GM19240 (cell line): ENCODE results near the gene S100A11.

ENCODE experiments used
- DNase-seq: peaks from one replicate; pipeline ENCODE4 v3.0.0; 2011; ENCODE audit warnings: low spot score; ENCODE audit not compliant: insufficient read length

S100A11 gene

DNA sequence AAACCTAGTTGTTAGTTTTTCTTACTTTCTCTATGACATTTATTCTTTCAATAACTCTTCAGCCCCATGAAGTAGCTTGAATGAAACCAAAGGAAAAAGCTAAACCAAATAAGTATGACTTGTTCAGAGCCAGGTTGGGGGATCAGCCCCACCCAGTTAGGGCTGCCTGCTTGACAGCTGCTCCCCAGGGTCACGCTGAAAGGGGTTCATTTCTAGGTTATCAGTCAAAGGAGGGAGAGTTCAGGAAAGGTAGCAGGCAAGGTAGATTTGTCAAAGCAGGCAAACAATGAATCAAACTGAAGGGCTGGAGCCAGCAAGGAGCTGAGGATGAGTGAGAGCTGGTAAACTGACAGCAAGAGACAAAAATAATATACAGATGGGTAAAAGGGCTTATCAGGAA lies 3.1 kb upstream of the S100A11 start:
- no peak for DNase-seq

DNA sequence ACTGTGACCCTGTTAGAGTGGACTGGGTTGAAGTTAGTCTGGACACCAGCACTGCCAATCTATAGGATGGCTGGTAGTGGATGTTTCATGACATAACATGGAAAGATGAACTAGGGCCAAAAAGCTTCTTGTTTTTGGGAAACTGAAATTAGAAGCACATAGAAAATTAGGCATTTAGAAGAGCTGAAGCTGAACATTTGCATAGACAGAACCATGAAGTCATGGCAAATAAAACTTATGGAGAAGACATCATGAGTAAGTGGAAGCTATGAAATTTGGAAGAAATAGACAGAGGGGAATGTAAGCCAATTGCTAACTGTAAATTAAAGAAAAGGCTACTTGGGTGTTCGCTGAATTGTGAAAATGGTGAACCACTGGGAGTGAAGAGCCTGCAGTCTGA lies 2.7 kb upstream of the S100A11 start:
- DNase-seq = no peak

DNA sequence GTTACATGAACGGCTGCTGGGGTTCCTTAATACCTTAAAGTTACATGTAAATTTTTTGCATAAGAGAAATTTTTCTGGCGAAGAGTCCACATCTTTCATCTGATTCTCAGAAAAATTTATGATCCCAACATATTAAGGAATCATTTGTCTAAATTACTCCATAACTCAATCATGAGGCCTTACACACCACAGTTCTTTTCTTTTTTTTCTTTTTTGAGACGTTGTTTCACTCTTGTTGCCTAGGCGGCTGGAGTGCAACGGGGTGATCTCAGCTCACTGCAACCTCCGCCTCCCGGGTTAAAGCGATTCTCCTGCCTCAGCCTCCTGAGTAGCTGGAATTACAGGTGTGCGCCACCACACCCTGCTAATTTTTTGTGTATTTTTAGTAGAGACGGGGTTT lies 2.1 kb upstream of the S100A11 start:
- no peak for DNase-seq

DNA sequence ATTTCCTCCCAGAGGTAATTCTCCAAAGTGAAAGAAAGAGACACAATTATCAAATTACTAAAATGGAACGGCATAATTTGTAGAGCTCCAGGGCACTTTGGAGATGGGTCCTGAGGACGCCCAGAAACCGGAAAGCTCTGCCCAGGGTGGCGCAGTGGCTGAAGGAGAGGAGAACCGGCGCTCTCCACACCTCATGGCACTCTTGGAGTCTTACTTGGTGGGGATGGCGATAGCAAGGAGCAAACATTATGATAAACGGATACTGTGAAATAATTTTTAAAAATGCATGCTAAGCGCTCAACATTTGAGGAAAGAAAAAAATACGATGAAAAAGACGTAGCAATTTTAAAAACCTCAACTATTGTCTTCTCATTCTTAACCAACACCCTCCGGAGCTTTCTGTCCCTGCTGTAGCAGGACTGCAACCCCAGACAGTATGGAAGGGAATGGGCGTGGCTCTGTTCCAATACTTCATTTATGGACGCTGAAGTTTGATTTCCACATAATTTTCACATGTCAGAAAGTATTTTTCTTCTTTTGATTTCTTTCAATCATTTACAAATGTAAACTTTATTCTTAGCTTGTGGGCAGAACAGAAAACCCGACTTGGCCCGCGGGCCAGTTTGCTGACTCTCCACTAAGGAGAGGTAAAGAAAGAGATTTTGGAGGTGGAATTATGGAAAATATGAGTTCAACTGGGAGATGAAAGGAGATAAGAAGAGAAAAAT lies 1.1 kb downstream of the S100A11 start:
- DNase-seq = no peak

DNA sequence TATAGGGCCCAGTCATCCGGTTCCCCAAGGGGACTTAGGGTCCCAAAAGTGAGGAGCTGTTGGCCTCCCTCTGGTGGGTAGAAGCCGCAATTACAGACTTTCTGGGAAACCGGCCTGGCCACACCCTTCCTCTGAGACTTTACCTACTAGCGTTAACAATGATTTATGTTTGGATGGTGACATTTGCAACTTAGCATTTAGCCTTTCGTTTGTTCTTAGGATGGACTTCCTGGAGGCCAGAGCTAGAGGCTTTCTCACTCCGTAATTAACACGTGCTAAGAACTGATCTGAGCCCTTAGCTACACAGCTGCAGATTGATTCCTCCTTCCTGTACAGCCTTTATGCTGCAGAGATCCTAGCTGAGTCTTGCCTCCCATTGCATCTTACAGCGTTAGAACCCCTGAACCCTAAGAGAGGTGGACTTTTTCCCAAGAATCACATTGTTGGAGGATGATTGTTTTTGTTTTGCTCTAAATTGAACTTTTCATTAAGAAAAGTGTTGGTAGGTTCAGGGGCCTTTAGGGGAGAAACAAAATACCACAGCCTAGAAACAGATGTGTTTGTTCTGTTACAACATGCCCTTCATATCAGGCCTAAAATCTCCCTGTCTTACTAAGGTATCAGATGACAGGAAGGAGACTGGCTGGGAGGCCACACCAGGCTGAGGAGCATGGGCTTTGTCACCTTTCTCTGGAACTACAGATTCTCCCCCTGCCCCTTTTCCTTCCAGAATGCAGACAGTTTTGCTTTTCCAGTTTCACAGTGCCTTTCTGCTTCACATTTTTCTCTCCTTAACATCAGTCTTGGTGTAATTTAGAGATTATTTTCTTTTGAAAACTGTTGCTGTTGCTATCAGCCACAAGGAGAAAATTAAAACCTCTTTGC lies 1.9 kb downstream of the S100A11 start:
- DNase-seq = peak; percentile 68

DNA sequence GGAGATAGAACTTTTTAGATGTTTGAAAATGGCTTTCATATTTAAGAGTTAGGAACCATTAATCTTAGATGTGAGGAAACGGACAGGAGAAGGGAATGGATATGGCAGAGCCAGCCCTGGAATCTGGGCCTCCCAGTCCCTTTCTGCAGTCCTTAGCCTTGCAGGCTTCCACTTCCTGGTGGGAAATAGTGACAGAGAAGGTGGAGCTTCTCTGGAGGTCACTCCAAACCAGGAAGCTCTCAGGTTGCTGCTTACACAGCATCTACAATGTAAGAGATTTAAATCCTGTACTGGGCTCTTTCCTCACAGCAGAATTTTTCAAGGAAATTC lies 2.5 kb downstream of the S100A11 start:
- DNase-seq = no peak

DNA sequence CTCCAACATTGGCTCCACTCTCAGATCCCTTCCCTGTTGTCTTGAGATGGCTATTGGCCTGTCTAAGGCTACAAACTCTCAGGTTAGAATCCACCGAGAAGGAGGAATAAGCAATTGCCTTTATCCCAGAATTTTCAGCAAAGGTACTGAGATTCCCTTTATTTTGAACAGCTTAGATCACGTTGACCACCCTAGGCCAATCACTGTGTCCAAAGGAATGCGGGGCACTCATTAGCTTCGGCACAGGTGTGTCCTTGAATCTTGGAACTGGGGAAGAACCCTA lies 6.9 kb downstream of the S100A11 start:
- DNase-seq = no peak

DNA sequence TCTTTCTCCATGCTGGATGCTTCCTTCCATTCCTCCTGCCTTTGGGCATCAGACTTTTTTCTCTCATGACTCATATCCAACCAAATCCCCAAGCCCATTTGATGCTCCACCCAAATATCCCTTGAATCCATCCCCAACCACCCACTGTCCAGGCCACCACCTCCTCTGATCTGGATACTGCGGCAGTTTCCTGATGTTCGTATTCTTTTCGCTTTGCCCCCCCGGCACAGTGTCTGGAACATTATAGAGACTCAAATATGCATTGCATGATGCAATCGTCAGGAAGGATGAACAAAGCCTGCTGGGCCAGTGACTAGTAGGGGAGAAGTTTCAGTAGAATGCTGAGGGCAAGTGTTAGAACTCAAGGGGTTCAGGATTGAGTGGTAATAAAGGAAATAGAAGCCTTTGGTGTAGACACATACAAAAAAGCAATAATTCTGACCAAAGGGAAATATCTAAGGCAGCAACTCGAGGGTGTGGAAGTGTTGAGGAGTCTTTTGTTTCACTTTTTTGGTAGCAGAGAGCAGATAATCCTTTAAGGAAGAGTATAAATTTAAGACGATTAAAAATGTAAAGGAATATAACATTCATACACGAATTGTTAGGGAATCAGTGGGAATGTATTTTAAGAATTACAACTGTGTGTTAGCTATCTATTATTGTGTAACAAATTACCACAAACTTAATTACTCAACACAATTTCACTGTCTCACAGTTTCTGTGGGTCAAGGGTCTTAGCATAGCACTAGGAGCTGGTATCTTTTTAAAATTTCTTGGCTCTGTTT lies 7.5 kb downstream of the S100A11 start:
- no peak for DNase-seq

DNA sequence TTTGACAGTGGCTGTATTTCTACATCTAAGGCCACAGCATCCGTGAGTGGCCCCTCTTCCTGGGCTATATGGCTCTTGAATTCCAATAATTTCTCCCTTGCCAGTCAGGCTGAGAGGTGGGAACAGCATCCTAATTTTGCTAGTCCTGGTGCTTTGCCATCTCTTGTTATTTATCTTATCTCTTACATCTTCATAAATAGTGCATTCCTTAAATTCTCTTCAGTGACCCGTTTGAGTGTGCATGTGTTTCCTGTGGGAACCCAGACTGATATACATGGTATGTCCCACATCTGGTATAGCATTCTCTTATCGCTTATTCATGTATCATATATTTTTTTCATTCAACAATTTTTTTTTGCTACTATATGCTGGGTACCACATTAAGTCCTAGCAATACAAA lies 9.9 kb downstream of the S100A11 start:
- no peak for DNase-seq

DNA sequence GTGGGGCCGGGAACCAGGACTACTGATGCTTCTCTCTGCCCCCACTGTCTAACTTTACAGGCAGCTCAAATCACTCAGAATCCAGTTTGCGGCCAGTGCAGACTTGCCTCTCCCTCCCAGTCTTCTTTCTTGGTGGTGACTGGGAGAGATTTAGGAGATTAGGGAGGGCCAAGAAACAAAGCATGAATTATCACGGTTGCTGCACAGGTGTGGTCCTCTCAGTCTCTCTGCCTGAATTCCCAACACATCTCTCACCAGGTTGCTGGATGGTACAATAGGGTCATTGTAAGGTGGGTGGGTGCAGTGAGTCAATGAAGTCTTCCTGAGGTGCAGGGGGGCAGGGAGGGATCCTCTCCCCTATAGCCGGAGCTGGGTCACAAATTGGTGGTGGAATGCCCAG lies 12.6 kb downstream of the S100A11 start:
- DNase-seq = no peak

DNA sequence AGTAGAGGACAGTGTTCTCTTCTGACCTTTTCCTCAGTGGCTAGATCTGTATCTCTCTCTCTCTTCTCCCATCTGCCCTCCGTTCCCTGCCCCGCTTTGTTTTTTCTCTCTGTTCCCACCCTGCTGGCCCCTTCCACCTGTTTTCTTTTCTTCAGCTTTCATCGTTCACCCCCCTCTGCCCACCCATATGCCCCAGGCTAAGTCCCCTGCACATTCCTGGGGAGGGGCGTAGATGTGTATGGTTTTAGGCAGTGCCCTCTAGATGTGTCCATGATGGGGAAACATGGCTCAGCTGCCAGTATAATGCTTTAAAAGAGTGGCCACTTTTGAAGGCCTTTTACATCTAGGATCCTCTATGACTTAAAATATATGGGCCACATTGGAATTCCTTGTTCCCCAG lies 13.6 kb downstream of the S100A11 start:
- DNase-seq = no peak

DNA sequence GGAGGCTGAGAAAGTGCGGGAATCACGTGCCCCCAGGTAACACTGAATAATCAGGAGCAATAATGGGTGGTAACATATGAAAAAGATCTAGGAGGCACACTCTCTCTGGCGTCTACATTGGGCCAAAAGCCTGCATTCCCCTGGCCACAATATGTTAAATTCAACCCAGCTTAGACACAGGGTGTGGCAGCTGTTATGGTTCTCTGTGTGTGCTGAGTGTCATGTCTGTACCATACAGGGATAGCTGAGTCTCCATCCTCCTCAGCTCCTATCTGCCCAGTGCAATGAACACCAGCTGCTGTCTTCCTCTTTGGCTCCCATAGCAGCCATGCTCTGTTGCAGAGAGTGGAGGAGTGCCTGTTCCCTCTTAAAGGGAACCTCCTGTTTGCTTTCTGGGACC lies 14.3 kb downstream of the S100A11 start:
- DNase-seq = no peak

DNA sequence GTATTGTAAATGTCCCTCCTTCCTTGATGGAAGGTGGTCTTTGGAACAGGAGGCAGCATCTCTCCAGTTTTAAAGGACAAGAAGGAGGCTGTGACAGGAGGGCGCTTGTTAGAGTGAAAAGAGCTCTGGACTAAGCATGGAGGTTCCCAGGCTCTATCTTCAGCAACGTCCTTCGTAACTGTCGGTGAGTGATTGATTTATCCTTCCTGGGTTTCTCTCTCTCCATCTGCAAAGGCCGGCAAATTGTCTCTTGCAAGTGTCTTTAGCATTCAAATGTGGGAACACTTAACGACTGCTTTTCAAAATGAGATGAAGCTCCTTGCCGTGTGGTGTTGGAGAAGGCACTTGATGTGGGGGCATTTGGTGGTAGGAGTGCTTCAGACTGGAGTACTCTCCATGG lies 15.2 kb downstream of the S100A11 start:
- DNase-seq = no peak

DNA sequence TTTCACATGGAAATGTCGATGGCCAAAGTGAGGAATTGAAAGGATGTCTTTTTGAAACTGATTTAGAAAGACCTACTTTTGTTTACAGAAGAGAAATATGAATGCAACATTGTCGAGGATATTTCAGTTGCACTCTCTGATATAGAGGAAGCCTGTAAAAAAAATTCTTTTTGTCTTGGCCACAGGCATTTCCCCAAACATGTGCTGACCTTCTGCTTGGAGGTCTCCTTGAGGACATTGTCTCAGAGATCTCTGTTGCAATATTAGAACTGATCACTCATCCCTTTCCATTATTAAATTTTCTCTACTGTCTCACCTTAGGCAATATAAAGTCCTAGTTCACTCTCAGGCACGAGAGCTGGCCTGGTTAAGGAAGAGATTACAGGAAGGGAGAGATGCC lies 16.0 kb downstream of the S100A11 start:
- DNase-seq = no peak

DNA sequence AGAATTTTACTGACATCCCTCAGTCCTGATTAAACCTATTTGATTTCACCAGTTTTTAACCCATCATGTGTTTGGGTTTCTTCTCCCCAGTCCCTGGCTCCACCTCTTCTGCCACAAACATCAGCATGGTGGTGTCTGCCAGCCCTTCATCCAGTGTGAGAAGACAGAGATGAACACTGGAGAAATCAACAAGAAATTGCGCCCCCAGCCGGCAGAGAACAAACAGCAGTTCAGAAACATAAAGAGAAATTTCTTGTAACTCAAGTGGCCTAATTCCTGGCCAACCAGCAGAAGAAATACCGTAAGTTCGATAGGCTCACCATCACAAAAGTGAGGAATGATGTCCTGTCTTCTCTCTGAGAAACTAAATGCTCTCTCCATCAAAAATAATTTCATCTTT lies 18.3 kb downstream of the S100A11 start:
- DNase-seq = no peak

DNA sequence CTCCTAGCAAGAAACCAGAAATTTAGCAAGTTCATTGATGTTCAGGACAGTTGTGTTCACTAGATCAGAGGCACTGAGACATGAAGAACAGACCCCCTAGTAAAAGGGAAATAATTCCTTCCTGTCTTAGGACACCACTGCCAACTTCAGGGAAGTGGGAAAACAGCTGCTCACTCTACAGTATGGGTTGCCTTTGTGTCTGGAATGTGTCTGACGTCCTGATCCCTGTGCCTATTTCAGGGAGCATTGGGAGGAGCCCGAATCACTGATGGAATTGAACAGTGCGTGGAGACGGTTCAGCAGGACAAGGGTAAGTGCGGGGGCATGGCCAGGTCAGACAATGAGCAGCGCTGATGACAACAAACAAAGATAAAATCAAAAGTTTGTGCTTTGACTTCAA lies 21.0 kb downstream of the S100A11 start:
- DNase-seq = no peak

DNA sequence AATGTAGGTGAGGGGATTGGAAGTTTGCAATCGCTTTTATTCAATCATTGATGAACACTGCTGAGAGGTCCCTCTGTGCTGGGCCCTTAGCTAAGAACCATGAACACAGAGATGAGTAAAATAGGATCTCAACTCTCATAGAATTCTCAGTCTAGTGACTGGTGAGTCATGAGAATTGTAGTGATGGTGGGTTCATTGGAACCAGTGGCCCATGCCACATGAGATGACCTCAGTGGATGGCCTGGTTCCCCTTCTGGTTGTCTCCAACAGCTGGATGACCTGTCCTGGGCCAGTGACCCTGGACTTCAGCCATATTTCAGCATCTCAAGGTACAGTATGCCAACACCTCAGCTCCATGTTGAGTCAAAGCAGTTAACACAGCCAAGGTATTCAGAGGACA lies 21.9 kb downstream of the S100A11 start:
- DNase-seq = no peak

DNA sequence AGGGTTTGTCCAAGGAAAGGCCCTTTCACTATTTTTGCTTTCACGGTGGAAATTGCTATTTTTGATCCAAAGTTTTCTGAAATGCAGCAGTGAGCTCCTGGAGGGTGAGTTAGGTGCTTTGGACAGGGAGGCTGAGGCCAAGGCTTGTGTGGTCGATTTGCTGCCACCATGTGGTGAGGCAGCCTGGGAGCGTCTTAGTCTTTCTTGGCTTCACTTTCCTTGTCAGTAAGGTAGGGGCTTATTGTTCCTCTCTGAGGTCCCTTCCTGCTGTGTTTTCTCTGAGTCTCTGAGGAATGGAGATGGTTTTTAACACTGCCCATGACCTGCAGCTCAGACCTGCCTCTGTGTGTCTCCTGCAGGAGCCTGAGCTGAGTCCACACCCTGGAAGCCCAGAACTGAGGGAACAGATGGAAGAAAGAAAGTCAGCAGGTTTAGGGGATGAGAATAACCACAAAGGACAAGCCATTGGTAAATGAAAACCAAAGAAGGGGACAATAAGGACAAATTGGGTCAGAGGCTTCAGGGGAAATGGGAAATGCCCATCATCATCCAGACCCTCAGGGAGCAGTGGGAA lies 23.1 kb downstream of the S100A11 start:
- DNase-seq = no peak

DNA sequence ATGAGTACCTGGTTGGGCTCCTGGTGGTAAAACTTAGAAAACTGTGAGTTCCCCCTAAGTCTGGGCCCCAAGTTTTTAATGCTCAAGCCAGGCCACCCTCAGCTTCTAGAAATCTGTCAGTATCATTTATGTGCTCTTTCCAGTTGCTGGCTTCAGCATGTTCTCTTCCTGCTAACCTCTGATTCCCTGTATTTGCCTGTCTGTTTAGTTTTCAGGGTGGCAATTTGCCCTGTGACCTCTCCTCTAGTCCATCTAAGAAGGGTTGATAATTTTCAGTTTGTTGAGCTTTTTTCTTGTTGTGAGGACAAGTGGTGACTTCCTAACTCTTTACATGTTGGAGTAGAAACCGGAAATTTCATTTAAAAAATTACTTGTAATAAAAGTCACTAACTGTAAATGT lies 27.1 kb downstream of the S100A11 start:
- no peak for DNase-seq

DNA sequence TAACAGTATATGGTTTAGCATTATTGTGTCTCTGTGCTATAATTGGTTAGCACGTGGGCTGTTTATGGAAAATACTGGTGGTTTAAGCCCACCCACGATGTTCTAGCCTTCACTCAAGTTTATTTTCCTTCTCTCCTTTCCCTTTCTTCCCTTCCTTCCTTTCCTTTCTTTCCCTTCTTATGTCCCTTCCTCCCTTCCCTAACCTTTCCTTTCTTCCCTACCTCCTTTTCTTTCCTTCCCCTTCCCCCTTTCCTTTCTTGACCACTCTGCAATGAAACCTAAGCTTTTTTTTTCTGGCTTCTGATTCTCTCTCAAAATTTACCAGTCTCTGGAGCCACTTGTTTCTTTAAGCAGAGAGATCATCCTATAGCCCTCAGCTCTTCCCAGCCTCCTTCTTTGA lies 29.8 kb downstream of the S100A11 start:
- DNase-seq = no peak

DNA sequence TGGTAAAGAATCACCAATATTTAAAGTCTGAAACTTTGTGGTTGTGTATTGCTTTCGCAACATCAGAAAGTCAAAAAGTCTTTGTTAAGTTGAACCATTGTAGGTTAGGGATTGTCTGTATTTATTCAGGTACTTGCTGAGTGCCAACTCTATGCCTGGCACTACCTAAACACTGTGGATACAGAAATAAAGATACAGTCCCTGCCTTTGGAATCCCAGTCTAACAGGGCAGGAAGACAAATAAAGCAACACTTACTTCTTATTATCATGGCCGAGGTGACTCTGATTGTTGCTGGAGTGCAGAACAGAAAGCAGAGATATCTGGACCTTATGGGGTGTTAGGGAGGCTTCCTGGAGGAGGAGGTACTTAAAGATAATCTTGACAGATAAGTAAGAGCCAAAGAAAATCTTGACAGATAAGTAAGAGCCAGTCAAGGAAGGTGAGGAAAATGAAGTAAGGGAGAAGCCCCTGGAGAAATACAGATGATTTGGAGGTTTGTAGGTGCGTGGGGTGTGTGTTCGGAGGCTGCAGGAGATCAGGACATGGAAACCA lies 31.4 kb downstream of the S100A11 start:
- no peak for DNase-seq
